NCI-H2196 (cell line): ENCODE results near the gene ADAD2.

Source experiments
- DNase-seq: peaks from one replicate; lab custom pipeline; 2025; ENCODE audit not compliant: unreplicated experiment; lab: John Stamatoyannopoulos, UW

The ADAD2 gene

DNA sequence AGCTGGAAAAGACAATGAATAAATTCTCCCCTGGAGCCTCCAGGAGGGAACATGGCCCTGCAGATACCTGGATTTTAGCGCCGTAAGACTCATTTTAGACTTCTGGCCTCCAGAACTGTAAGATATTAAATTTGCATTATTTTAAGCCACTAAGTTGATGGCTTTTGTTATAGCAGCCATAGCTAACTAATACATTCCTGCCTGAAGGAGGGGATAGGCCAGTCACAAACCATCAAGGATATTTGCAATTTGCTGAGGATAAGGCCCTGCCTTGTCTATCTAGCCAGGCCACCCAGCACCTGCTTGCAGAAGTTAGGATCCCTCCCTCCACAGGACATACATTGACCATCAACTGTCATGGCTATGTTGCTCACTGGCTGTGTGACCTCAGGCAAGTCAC is 53.8 kb downstream of the ADAD2 start:
- DNase-seq = no peak

DNA sequence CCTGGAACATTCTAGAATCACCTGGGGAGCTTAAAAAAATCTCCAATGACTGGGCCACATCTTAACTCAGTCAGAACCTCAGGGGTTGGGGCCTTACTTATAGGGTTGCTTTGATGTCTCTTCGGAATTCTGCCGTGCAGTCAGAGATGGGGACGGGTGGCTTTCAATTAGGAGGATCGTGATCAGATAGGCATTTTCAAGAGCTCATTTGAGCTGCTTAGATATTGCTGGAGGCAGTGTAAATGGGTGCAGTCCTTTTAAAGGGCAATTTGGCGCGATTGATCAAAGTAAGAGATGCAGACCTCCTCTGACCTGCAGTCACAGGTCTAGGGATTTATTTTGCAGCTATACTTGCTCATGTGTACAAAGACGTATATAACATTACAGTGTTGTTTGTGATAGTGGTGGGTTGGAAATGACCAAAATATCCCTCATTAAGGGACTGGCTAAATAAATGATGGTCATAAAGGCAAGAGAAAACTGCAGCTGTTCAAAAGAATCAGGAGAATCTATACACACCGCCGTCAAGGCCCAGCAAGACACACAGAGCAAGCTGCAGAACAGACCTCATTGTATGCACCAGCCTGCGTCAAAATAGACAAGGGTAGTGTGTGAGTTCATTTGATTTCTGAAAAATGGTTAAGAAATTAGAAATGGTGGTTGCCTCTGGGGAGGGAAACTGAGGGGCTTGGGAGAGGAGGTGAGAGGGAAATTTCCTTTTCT is 55.2 kb downstream of the ADAD2 start:
- no peak for DNase-seq

DNA sequence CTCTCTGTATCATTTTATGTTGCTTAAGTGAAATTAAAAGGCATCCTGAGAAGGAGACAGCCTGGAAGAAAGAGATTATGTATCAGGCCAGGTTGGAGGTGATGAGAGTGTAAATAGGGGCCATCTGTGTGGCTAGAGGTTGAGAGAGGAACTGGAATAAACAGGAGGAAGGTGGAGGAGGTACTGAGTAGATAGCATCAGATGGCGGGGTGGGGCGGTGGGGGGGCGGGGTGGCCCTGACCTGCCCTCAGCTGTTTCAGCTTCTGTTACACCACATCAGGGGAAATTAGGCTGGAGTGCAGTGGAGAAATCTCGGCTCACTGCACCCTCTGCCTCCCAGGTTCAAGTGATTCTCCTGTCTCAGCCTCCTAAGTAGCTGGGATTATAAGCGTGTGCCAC is 55.7 kb downstream of the ADAD2 start:
- no peak for DNase-seq
